WTC11 (cell line): ENCODE results near the gene VANGL1. TPM values are rescaled to one million over a fixed set of nuclear protein-coding genes. Genes with fewer than 3 reads are reported as not detected.

Experiments
- ATAC-seq: fragments of 200-7000 bp; cut with Tn5 transposase; 2 replicates; pipeline ENCODE4 v1.10.0; 2021; ENCODE audit warnings: mild to moderate bottlenecking, moderate library complexity
- CTCF ChIA-PET: fragments of 300-600 bp; sonication (Branson Sonifier 250); formaldehyde crosslinking; loops from one replicate; lab custom pipeline; 2021; ENCODE audit warnings: antibody characterized with exemption; lab: Charles Lee
- POLR2A ChIA-PET: fragments of 350-600 bp; sonication (Branson Sonifier 250); formaldehyde crosslinking; loops from one replicate; lab custom pipeline; 2021; ENCODE audit warnings: antibody characterized with exemption; lab: Charles Lee
- DNase-seq: peaks from one replicate; pipeline ENCODE4 v3.0.0; 2021; ENCODE audit warnings: low spot score
- H3K27ac Mint-ChIP-seq: 2 replicates; pipeline ENCODE4 v1.8.0; 2021; ENCODE audit warnings: mixed read lengths
- H3K27me3 Mint-ChIP-seq: 2 replicates; pipeline ENCODE4 v1.8.0; 2021; ENCODE audit warnings: low read depth, mild to moderate bottlenecking, moderate library complexity, mixed read lengths
- H3K36me3 Mint-ChIP-seq: 2 replicates; pipeline ENCODE4 v1.8.0; 2021; ENCODE audit warnings: mixed read lengths
- H3K4me1 Mint-ChIP-seq: 2 replicates; pipeline ENCODE4 v1.8.0; 2022; ENCODE audit warnings: mixed read lengths
- H3K4me3 Mint-ChIP-seq: 2 replicates; pipeline ENCODE4 v1.8.0; 2021; ENCODE audit warnings: mild to moderate bottlenecking, moderate library complexity, mixed read lengths
- H3K9me3 Mint-ChIP-seq: 2 replicates; pipeline ENCODE4 v1.8.0; 2021; ENCODE audit warnings: mixed read lengths
- CREB1 ChIP-seq: sonication (generic); formaldehyde crosslinking; IDR thresholded peaks from 2 replicates; pipeline ENCODE4 v1.8.0; 2023; ENCODE audit warnings: mild to moderate bottlenecking, missing genetic modification reagents
- EMX1 ChIP-seq: fragments of 250-450 bp; sonication (Bioruptor Pico); IDR thresholded peaks from 2 replicates; pipeline ENCODE4 v1.8.0; 2021; ENCODE audit warnings: mild to moderate bottlenecking
- ERG ChIP-seq: fragments of 250-450 bp; sonication (Bioruptor Pico); IDR thresholded peaks from 2 replicates; pipeline ENCODE4 v1.8.0; 2021; ENCODE audit warnings: mild to moderate bottlenecking
- FOXP1 ChIP-seq: sonication (generic); formaldehyde crosslinking; IDR thresholded peaks from 2 replicates; pipeline ENCODE4 v1.8.0; 2022; ENCODE audit warnings: missing genetic modification reagents, mild to moderate bottlenecking, moderate library complexity, borderline replicate concordance
- HMGXB4 ChIP-seq: sonication (generic); formaldehyde crosslinking; IDR thresholded peaks from 2 replicates; pipeline ENCODE4 v1.8.1; 2023; ENCODE audit warnings: mild to moderate bottlenecking, moderate library complexity, missing genetic modification reagents
- IRF1 ChIP-seq: sonication (generic); formaldehyde crosslinking; IDR thresholded peaks from 2 replicates; pipeline ENCODE4 v1.8.0; 2023; ENCODE audit warnings: missing genetic modification reagents
- PRRX2 ChIP-seq: fragments of 250-450 bp; sonication (Bioruptor Pico); IDR thresholded peaks from 2 replicates; pipeline ENCODE4 v1.8.0; 2021; ENCODE audit warnings: mild to moderate bottlenecking
- RORB ChIP-seq: fragments of 250-450 bp; sonication (Bioruptor Pico); IDR thresholded peaks from 2 replicates; pipeline ENCODE4 v1.9.0; 2021; ENCODE audit warnings: mild to moderate bottlenecking
- STAT6 ChIP-seq: sonication (generic); formaldehyde crosslinking; conservative IDR thresholded peaks from 2 replicates; pipeline ENCODE4 v1.8.1; 2023; ENCODE audit warnings: mild to moderate bottlenecking, low read depth, missing genetic modification reagents, moderate library complexity
- TP53 ChIP-seq: sonication (generic); formaldehyde crosslinking; IDR thresholded peaks from 2 replicates; pipeline ENCODE4 v1.8.1; 2023; ENCODE audit warnings: mild to moderate bottlenecking, missing genetic modification reagents
- ZBTB21 ChIP-seq: sonication (generic); formaldehyde crosslinking; IDR thresholded peaks from 2 replicates; pipeline ENCODE4 v1.8.1; 2023; ENCODE audit warnings: mild to moderate bottlenecking, missing genetic modification reagents, borderline replicate concordance
- ZNF138 ChIP-seq: sonication (generic); formaldehyde crosslinking; conservative IDR thresholded peaks from 2 replicates; pipeline ENCODE4 v1.8.1; 2022; ENCODE audit warnings: mild to moderate bottlenecking, moderate library complexity, missing genetic modification reagents
- ZNF281 ChIP-seq: sonication (generic); formaldehyde crosslinking; IDR thresholded peaks from 2 replicates; pipeline ENCODE4 v1.8.0; 2023; ENCODE audit warnings: mild to moderate bottlenecking, missing genetic modification reagents
- ZNF317 ChIP-seq: sonication (generic); formaldehyde crosslinking; IDR thresholded peaks from 2 replicates; pipeline ENCODE4 v1.8.1; 2023; ENCODE audit warnings: low read depth, mild to moderate bottlenecking, moderate library complexity, missing genetic modification reagents, borderline replicate concordance
- ZNF532 ChIP-seq: fragments of 250-450 bp; sonication (Bioruptor Pico); IDR thresholded peaks from 2 replicates; pipeline ENCODE4 v1.9.0; 2021; ENCODE audit warnings: mild to moderate bottlenecking, borderline replicate concordance
- total RNA-seq: library from RNA; stranded (reverse); gene quantifications from 3 replicates; pipeline ENCODE4 v1.2.3, GENCODE V29; 2021
- TF ChIP-seq, protein P1 (sequence below): sonication (generic); formaldehyde crosslinking; IDR thresholded peaks from 2 replicates; pipeline ENCODE4 v1.8.1; 2022; ENCODE audit warnings: low read depth, mild to moderate bottlenecking, moderate library complexity, missing genetic modification reagents, borderline replicate concordance
- TF ChIP-seq, protein P2 (sequence below): sonication (generic); formaldehyde crosslinking; IDR thresholded peaks from 2 replicates; pipeline ENCODE4 v1.8.1; 2023; ENCODE audit warnings: mild to moderate bottlenecking, missing genetic modification reagents, borderline replicate concordance

VANGL1 gene
- total RNA-seq, 1 experiment from 2014 or later, result 15.8 TPM

DNA sequence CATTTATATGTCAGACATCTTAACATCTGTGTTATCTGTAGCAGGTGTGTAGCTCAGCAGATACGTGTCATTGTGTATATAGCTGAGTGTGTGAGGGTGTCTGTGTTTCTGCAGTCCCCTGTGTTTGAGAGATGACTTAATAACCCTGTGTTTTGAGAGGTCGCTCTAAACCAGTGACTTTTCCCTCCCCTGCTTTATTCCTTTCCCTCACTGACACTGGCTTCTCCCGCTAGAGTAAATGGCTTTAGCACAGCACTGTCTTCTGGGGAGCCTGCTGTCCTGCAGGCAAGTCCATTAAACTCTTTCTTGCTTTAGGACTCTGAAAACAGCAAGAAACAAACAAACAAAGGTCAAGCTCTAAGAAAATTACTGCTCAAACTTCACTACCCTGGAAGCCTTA is 53.0 kb downstream of the VANGL1 start:
- no peak for ATAC-seq
- H3K36me3 Mint-ChIP-seq, result peaks cover 14% of the 10 kb centered on the region
- no peak for DNase-seq
- H3K27me3 Mint-ChIP-seq, result no peaks in the 10 kb centered on the region
- no peak overlapping the region for H3K27ac Mint-ChIP-seq
- ChIA-PET POLR2A (no interaction called here), CTCF (interaction anchor here (1.3 to 4.9 kb wide), 2 partner anchors 12 to 77 kb away, joined by 3 to 28 read pairs; no protein-coding TSS in a partner anchor)
- H3K4me1 Mint-ChIP-seq, result peaks cover 9% of the 10 kb centered on the region
- TF ChIP-seq, protein P1, sequence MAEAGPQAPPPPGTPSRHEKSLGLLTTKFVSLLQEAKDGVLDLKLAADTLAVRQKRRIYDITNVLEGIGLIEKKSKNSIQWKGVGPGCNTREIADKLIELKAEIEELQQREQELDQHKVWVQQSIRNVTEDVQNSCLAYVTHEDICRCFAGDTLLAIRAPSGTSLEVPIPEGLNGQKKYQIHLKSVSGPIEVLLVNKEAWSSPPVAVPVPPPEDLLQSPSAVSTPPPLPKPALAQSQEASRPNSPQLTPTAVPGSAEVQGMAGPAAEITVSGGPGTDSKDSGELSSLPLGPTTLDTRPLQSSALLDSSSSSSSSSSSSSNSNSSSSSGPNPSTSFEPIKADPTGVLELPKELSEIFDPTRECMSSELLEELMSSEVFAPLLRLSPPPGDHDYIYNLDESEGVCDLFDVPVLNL (CRISPR knock-in tag), result no peak
- TF ChIP-seq IRF1 (CRISPR knock-in tag) (no peak), EMX1 (CRISPR knock-in tag) (no peak), ZNF532 (CRISPR knock-in tag) (no peak), ZNF317 (CRISPR knock-in tag) (no peak), FOXP1 (CRISPR knock-in tag) (no peak), ZNF138 (no peak), TP53 (CRISPR knock-in tag) (no peak), ERG (CRISPR knock-in tag) (no peak), CREB1 (CRISPR knock-in tag) (no peak), PRRX2 (no peak), HMGXB4 (CRISPR knock-in tag) (no peak), RORB (CRISPR knock-in tag) (no peak), ZNF281 (CRISPR knock-in tag) (no peak), ZBTB21 (no peak), STAT6 (no peak)
- TF ChIP-seq, protein P2, sequence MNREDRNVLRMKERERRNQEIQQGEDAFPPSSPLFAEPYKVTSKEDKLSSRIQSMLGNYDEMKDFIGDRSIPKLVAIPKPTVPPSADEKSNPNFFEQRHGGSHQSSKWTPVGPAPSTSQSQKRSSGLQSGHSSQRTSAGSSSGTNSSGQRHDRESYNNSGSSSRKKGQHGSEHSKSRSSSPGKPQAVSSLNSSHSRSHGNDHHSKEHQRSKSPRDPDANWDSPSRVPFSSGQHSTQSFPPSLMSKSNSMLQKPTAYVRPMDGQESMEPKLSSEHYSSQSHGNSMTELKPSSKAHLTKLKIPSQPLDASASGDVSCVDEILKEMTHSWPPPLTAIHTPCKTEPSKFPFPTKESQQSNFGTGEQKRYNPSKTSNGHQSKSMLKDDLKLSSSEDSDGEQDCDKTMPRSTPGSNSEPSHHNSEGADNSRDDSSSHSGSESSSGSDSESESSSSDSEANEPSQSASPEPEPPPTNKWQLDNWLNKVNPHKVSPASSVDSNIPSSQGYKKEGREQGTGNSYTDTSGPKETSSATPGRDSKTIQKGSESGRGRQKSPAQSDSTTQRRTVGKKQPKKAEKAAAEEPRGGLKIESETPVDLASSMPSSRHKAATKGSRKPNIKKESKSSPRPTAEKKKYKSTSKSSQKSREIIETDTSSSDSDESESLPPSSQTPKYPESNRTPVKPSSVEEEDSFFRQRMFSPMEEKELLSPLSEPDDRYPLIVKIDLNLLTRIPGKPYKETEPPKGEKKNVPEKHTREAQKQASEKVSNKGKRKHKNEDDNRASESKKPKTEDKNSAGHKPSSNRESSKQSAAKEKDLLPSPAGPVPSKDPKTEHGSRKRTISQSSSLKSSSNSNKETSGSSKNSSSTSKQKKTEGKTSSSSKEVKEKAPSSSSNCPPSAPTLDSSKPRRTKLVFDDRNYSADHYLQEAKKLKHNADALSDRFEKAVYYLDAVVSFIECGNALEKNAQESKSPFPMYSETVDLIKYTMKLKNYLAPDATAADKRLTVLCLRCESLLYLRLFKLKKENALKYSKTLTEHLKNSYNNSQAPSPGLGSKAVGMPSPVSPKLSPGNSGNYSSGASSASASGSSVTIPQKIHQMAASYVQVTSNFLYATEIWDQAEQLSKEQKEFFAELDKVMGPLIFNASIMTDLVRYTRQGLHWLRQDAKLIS, result no peak
- no peak overlapping the region for H3K4me3 Mint-ChIP-seq
- no peaks in the 10 kb centered on the region for H3K9me3 Mint-ChIP-seq
